Measurements from ENCODE around the gene ABHD15.

The ABHD15 gene

GRCh38 chr17:29581583-29582253 lies 14.9 kb upstream of the ABHD15 start:
- DNase-seq, result no peak

- peak; percentile 66 for DNase-seq
Measured at GRCh38 chr17:29579866-29580771, 13.3 kb upstream of the ABHD15 start.

GRCh38 chr17:29578626-29579485 lies 12.0 kb upstream of the ABHD15 start:
- DNase-seq, result no peak

- DNase-seq, result no peak
Measured at GRCh38 chr17:29577385-29578211, 10.8 kb upstream of the ABHD15 start.

GRCh38 chr17:29577001-29577370 lies 10.1 kb upstream of the ABHD15 start:
- DNase-seq, result no peak

- no peak for DNase-seq
Measured at GRCh38 chr17:29576214-29577000, 9.6 kb upstream of the ABHD15 start.

- no peak for DNase-seq
Measured at GRCh38 chr17:29575511-29576213, 8.8 kb upstream of the ABHD15 start.

GRCh38 chr17:29574732-29575510 lies 8.1 kb upstream of the ABHD15 start:
- no peak for DNase-seq

- no peak for DNase-seq
Measured at GRCh38 chr17:29573871-29574731, 7.3 kb upstream of the ABHD15 start.

GRCh38 chr17:29573558-29573869 lies 6.7 kb upstream of the ABHD15 start:
- no peak for DNase-seq

- DNase-seq, result peak; percentile 54
Measured at GRCh38 chr17:29572691-29573557, 6.1 kb upstream of the ABHD15 start.

- no peak for DNase-seq
Measured at GRCh38 chr17:29571883-29572681, 5.2 kb upstream of the ABHD15 start.

GRCh38 chr17:29571486-29571882 lies 4.6 kb upstream of the ABHD15 start:
- DNase-seq, result no peak

GRCh38 chr17:29570521-29570920 lies 3.7 kb upstream of the ABHD15 start:
- DNase-seq, result no peak

GRCh38 chr17:29569245-29569950 lies 2.6 kb upstream of the ABHD15 start:
- no peak for DNase-seq
